Measurements from ENCODE around the gene ABCC4. TPM values are rescaled to one million over a fixed set of nuclear protein-coding genes. Genes with fewer than 3 reads are reported as not detected.

The ABCC4 gene
- total RNA-seq, 1 experiment from 2014 or later = 17.0 TPM

GRCh38 chr13:95180513-95181245 lies 120.6 kb downstream of the ABCC4 start:
- TF ChIP-seq EZH2 (IDR thresholded peaks at IDR 0.05; ENCODE audit: low read depth) (no peak), CTCF (conservative IDR thresholded peaks at IDR 0.05) (no peak)
- ChIA-PET POLR2A (ENCODE audit: unreplicated experiment) (no interaction called here), CTCF (no interaction called here)
- H3K27ac ChIP-seq = no peak overlapping the region
- H3K4me2 ChIP-seq = no peak overlapping the region
- H3K9me3 ChIP-seq (ENCODE audit: insufficient read depth, low read depth) = no peaks in the 10 kb centered on the region
- BruUV-seq (replicated peaks) = no TSS peak
- no peak overlapping the region for H2AFZ ChIP-seq
- no peaks in the 10 kb centered on the region for H3K36me3 ChIP-seq (ENCODE audit: low read depth)
- no peak overlapping the region for H3K4me3 ChIP-seq
- H3K9me2 ChIP-seq (ENCODE audit: insufficient read depth) = no peaks in the 10 kb centered on the region
- no peak for DNase-seq
- no peaks in the 10 kb centered on the region for H3K27me3 ChIP-seq (ENCODE audit: insufficient read depth, low read depth)
- intact Hi-C loops (cut with micrococcal nuclease; ENCODE audit: unreplicated experiment) = no loop called here
- H3K4me1 ChIP-seq (replicated peaks; ENCODE audit: insufficient read depth) = no peaks in the 10 kb centered on the region
- no peaks in the 10 kb centered on the region for H4K20me1 ChIP-seq (ENCODE audit: insufficient read depth)
- H3K79me2 ChIP-seq (ENCODE audit: low read depth) = no peaks in the 10 kb centered on the region
- H3F3A ChIP-seq (ENCODE audit: insufficient read depth, low read depth) = no peaks in the 10 kb centered on the region

GRCh38 chr13:95176611-95177259 lies 124.5 kb downstream of the ABCC4 start:
- no peak overlapping the region for H2AFZ ChIP-seq
- H3K27ac ChIP-seq = no peak overlapping the region
- no peaks in the 10 kb centered on the region for H3K27me3 ChIP-seq (ENCODE audit: insufficient read depth, low read depth)
- intact Hi-C loops (cut with micrococcal nuclease; ENCODE audit: unreplicated experiment) = no loop called here
- H3K4me2 ChIP-seq = no peak overlapping the region
- H3K36me3 ChIP-seq (ENCODE audit: low read depth) = no peaks in the 10 kb centered on the region
- POLR2A ChIA-PET (ENCODE audit: unreplicated experiment) = no interaction called here
- H3K4me3 ChIP-seq = no peak overlapping the region
- CTCF ChIA-PET = no interaction called here
- H3F3A ChIP-seq (ENCODE audit: insufficient read depth, low read depth) = no peaks in the 10 kb centered on the region
- no peak for DNase-seq
- H3K79me2 ChIP-seq (ENCODE audit: low read depth) = no peaks in the 10 kb centered on the region
- no peaks in the 10 kb centered on the region for H3K9me3 ChIP-seq (ENCODE audit: insufficient read depth, low read depth)
- no peaks in the 10 kb centered on the region for H4K20me1 ChIP-seq (ENCODE audit: insufficient read depth)
- no TSS peak for BruUV-seq (replicated peaks)
- no peaks in the 10 kb centered on the region for H3K9me2 ChIP-seq (ENCODE audit: insufficient read depth)
- no peaks in the 10 kb centered on the region for H3K4me1 ChIP-seq (replicated peaks; ENCODE audit: insufficient read depth)
- TF ChIP-seq EZH2 (IDR thresholded peaks at IDR 0.05; ENCODE audit: low read depth) (no peak), CTCF (conservative IDR thresholded peaks at IDR 0.05) (no peak)

- Histone ChIP-seq H3K9me3 (ENCODE audit: insufficient read depth, low read depth) (no peaks in the 10 kb centered on the region), H3K79me2 (ENCODE audit: low read depth) (no peaks in the 10 kb centered on the region), H3K36me3 (ENCODE audit: low read depth) (no peaks in the 10 kb centered on the region), H3K4me3 (no peak overlapping the region), H3K27me3 (ENCODE audit: insufficient read depth, low read depth) (no peaks in the 10 kb centered on the region), H3K27ac (no peak overlapping the region), H3K9me2 (ENCODE audit: insufficient read depth) (no peaks in the 10 kb centered on the region), H3K4me2 (no peak overlapping the region), H2AFZ (no peak overlapping the region), H3F3A (ENCODE audit: insufficient read depth, low read depth) (no peaks in the 10 kb centered on the region), H3K4me1 (replicated peaks; ENCODE audit: insufficient read depth) (no peaks in the 10 kb centered on the region), H4K20me1 (ENCODE audit: insufficient read depth) (no peaks in the 10 kb centered on the region)
- no TSS peak for BruUV-seq (replicated peaks)
- no peak for DNase-seq
- ChIA-PET POLR2A (ENCODE audit: unreplicated experiment) (no interaction called here), CTCF (no interaction called here)
- intact Hi-C loops (cut with micrococcal nuclease; ENCODE audit: unreplicated experiment) = no loop called here
- TF ChIP-seq EZH2 (IDR thresholded peaks at IDR 0.05; ENCODE audit: low read depth) = no peak
- TF ChIP-seq CTCF (conservative IDR thresholded peaks at IDR 0.05) = no peak
Measured at GRCh38 chr13:95174517-95174916, 126.7 kb downstream of the ABCC4 start.

Measured in PC-9 (cell line).